Measurements from ENCODE around the gene FBXL22.

The FBXL22 gene

DNA sequence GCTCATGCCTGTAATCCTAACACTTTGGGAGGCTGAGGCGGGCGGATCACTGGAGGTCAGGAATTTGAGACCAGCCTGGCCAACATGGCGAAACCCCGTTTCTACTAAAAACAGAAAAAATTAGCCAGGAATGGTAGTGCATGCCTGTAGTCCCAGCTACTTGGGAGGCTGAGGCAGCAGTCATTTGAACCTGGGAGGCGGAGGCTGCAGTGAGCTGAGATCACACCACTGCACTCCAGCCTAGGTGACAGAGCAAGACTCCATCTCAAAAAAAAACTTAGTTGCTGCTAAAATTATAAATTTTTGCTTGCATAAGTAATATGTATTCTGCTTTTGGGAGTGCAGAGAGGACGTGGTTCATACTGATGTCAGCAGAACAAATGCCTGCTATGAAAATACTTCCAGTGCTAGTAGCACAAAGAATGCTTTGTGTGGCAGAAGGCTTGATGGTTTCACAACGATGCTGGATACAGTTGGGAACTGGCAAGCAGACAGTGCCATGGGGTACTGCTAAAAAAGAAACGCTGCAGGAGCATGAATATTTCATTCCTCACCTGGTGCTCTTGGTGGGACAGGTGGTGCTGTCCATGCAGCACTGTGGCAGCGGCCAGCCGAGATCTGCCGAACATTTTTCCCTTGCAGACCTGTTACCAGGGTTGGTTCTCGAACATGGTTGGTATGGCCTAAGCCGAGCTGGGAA is 31.1 kb downstream of the FBXL22 start:
- no peak overlapping the region for H3K14ac ChIP-seq (ENCODE audit: low read length in 2 of 2)
- peaks cover 26 to 78% of the 10 kb centered on the region in 2 experiments for H3K36me3 ChIP-seq (ENCODE audit: control insufficient read depth in 1 of 2, insufficient read depth in 2 of 2, low read depth in 1 of 2, low read length in 2 of 2)
- H3K27me3 ChIP-seq (ENCODE audit: control insufficient read depth in 1 of 2, insufficient read depth in 1 of 2, low read length in 2 of 2) = no peaks in the 10 kb centered on the region
- no peak overlapping the region for H2BK12ac ChIP-seq (ENCODE audit: low read length in 2 of 2)
- no peak overlapping the region for H3K23ac ChIP-seq (ENCODE audit: low read length in 2 of 2)
- H2BK5ac ChIP-seq (ENCODE audit: low read depth, low read length, poor library complexity, severe bottlenecking) = no peak overlapping the region
- H2AFZ ChIP-seq (ENCODE audit: low read depth, low read length) = no peak overlapping the region
- H3K9ac ChIP-seq (ENCODE audit: low read length) = no peak overlapping the region
- no peak overlapping the region for H3K4me3 ChIP-seq (ENCODE audit: insufficient read depth in 1 of 2, low read depth in 1 of 2, low read length in 2 of 2)
- no peak overlapping the region for H2BK15ac ChIP-seq (ENCODE audit: low read depth, poor library complexity, severe bottlenecking)
- no peak overlapping the region for H3K4me2 ChIP-seq (ENCODE audit: low read length, poor library complexity, severe bottlenecking)
- 95% methylated on average over 10 of the region's 13 CpGs for WGBS
- no peaks in the 10 kb centered on the region for H3K79me1 ChIP-seq (replicated peaks; ENCODE audit: low read length, poor library complexity, severe bottlenecking)
- H3K4ac ChIP-seq (ENCODE audit: low read depth in 1 of 2, low read length in 2 of 2) = no peak overlapping the region
- no peak overlapping the region for H2AK5ac ChIP-seq (ENCODE audit: low read length, severe bottlenecking)
- no peak overlapping the region for H3K18ac ChIP-seq (ENCODE audit: low read depth in 1 of 2, low read length in 2 of 2)
- no peaks in the 10 kb centered on the region for H3K4me1 ChIP-seq (ENCODE audit: control insufficient read depth, insufficient read depth, low read depth, low read length)
- no peaks in the 10 kb centered on the region for H3K9me3 ChIP-seq (ENCODE audit: control insufficient read depth, low read length)
- DNase-seq = no peak
- no peak overlapping the region for H4K91ac ChIP-seq (ENCODE audit: low read length)
- no peak overlapping the region for H2BK120ac ChIP-seq (ENCODE audit: low read depth, low read length)
- H4K8ac ChIP-seq (ENCODE audit: low read length) = no peak overlapping the region
- H3K27ac ChIP-seq (ENCODE audit: low read length, poor library complexity, severe bottlenecking) = no peak overlapping the region

DNA sequence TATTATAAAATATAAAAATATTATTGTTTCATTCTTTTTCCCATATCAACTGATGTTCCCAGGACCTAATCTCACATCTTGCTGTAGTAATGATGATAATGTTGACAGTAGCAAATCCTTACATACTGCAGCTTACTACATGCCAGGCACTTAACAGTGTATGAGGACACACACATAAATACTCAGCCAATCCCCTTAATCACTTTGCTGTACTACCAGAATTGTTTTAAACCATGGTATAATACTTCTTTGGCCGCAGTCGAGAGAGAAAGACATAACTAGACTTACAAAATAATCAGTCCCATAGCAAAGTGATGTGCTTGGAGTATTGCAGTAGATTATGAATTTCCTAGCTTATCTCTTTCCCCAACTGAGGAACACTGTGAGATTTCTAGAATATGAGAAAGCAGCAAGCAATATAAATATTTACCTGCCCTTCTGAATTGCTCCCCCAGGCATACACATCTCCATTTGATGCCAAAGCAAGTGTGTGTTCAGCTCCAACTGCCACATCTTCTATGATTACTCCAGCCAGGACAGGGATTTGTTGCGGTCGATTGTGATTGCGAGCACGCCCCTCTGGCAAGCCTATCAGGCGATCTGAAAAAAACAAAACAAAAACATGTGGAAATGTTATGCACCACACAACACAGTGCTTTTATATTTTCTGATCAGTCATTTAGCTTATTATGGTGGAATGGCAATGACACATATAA is 33.0 kb downstream of the FBXL22 start:
- H2BK15ac ChIP-seq (ENCODE audit: low read depth, poor library complexity, severe bottlenecking) = no peak overlapping the region
- no peak overlapping the region for H4K91ac ChIP-seq (ENCODE audit: low read length)
- H3K9me3 ChIP-seq (ENCODE audit: control insufficient read depth, low read length) = no peaks in the 10 kb centered on the region
- no peak overlapping the region for H3K23ac ChIP-seq (ENCODE audit: low read length in 2 of 2)
- no peaks in the 10 kb centered on the region for H3K4me1 ChIP-seq (ENCODE audit: control insufficient read depth, insufficient read depth, low read depth, low read length)
- H2AFZ ChIP-seq (ENCODE audit: low read depth, low read length) = no peak overlapping the region
- H3K27ac ChIP-seq (ENCODE audit: low read length, poor library complexity, severe bottlenecking) = no peak overlapping the region
- no peak overlapping the region for H2BK120ac ChIP-seq (ENCODE audit: low read depth, low read length)
- no peak overlapping the region for H4K8ac ChIP-seq (ENCODE audit: low read length)
- no peak overlapping the region for H2BK12ac ChIP-seq (ENCODE audit: low read length in 2 of 2)
- H2AK5ac ChIP-seq (ENCODE audit: low read length, severe bottlenecking) = no peak overlapping the region
- H2BK5ac ChIP-seq (ENCODE audit: low read depth, low read length, poor library complexity, severe bottlenecking) = no peak overlapping the region
- 97% methylated on average over 4 of the region's 7 CpGs for WGBS
- H3K36me3 ChIP-seq (ENCODE audit: control insufficient read depth in 1 of 2, insufficient read depth in 2 of 2, low read depth in 1 of 2, low read length in 2 of 2) = peaks cover 23 to 76% of the 10 kb centered on the region in 2 experiments
- H3K4me2 ChIP-seq (ENCODE audit: low read length, poor library complexity, severe bottlenecking) = no peak overlapping the region
- H3K9ac ChIP-seq (ENCODE audit: low read length) = peak overlapping the region; percentile 36
- peak; percentile 22 for DNase-seq
- no peaks in the 10 kb centered on the region for H3K79me1 ChIP-seq (replicated peaks; ENCODE audit: low read length, poor library complexity, severe bottlenecking)
- H3K4me3 ChIP-seq (ENCODE audit: insufficient read depth in 1 of 2, low read depth in 1 of 2, low read length in 2 of 2) = no peak overlapping the region
- no peak overlapping the region for H3K18ac ChIP-seq (ENCODE audit: low read depth in 1 of 2, low read length in 2 of 2)
- no peak overlapping the region for H3K14ac ChIP-seq (ENCODE audit: low read length in 2 of 2)
- no peak overlapping the region for H3K4ac ChIP-seq (ENCODE audit: low read depth in 1 of 2, low read length in 2 of 2)
- no peaks in the 10 kb centered on the region for H3K27me3 ChIP-seq (ENCODE audit: control insufficient read depth in 1 of 2, insufficient read depth in 1 of 2, low read length in 2 of 2)

DNA sequence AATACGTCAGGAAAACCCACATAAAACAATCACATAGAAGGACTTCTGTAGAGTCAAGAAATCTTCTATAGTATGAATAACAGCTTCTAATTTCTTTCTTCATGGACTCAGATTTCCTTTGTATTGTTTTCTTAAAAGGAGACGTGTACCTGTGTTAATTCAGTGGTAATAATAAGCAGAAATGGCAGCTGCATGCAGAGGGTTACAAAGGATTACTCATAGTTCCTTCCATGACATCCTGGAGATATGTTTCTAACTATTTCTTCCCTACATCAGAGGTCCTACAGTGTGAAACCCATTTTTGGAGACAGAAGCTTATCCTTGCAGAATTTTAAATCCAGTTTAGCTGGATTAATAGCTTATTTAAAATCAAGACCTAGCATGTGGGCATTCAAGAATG is 36.1 kb downstream of the FBXL22 start:
- no peak overlapping the region for H3K23ac ChIP-seq (ENCODE audit: low read length in 2 of 2)

DNA sequence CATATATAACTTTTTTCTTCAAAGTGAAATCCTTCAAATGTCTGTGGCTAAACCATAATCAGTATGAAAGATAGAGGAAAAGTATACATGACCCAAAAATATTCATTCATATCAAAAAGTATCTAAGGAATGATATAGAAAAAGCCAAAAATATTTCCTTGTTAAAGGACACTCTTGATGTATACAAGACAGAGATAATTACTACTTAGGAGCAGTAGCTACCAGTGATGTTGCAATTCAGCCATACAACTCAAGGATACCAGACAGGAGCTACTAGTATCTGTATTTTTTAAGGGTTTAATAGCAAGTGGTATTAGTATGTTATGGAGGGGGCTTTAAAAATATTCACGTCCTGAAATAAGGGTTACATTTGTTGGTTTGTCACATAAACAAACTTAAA is 37.0 kb downstream of the FBXL22 start:
- Histone ChIP-seq H3K79me1 (replicated peaks; ENCODE audit: low read length, poor library complexity, severe bottlenecking) (no peaks in the 10 kb centered on the region), H3K4me2 (ENCODE audit: low read length, poor library complexity, severe bottlenecking) (no peak overlapping the region)
- no CpG with 5 or more reads among the region's 1 CpG for WGBS

More for the DNA sequence above, 36.1 kb downstream of the FBXL22 start:
- Histone ChIP-seq H3K27ac (ENCODE audit: low read length, poor library complexity, severe bottlenecking) (no peak overlapping the region), H3K4ac (ENCODE audit: low read depth in 1 of 2, low read length in 2 of 2) (no peak overlapping the region), H3K4me2 (ENCODE audit: low read length, poor library complexity, severe bottlenecking) (no peak overlapping the region), H3K9ac (ENCODE audit: low read length) (no peak overlapping the region), H2BK12ac (ENCODE audit: low read length in 2 of 2) (no peak overlapping the region), H2BK5ac (ENCODE audit: low read depth, low read length, poor library complexity, severe bottlenecking) (no peak overlapping the region), H2AK5ac (ENCODE audit: low read length, severe bottlenecking) (no peak overlapping the region), H2BK15ac (ENCODE audit: low read depth, poor library complexity, severe bottlenecking) (no peak overlapping the region), H3K4me3 (ENCODE audit: insufficient read depth in 1 of 2, low read depth in 1 of 2, low read length in 2 of 2) (no peak overlapping the region), H2BK120ac (ENCODE audit: low read depth, low read length) (no peak overlapping the region), H2AFZ (ENCODE audit: low read depth, low read length) (no peak overlapping the region), H4K91ac (ENCODE audit: low read length) (no peak overlapping the region), H3K27me3 (ENCODE audit: control insufficient read depth in 1 of 2, insufficient read depth in 1 of 2, low read length in 2 of 2) (no peaks in the 10 kb centered on the region), H4K8ac (ENCODE audit: low read length) (no peak overlapping the region), H3K18ac (ENCODE audit: low read depth in 1 of 2, low read length in 2 of 2) (no peak overlapping the region), H3K36me3 (ENCODE audit: control insufficient read depth in 1 of 2, insufficient read depth in 2 of 2, low read depth in 1 of 2, low read length in 2 of 2) (peaks cover 15 to 77% of the 10 kb centered on the region in 2 experiments), H3K9me3 (ENCODE audit: control insufficient read depth, low read length) (no peaks in the 10 kb centered on the region), H3K14ac (ENCODE audit: low read length in 2 of 2) (no peak overlapping the region), H3K79me1 (replicated peaks; ENCODE audit: low read length, poor library complexity, severe bottlenecking) (no peaks in the 10 kb centered on the region), H3K4me1 (ENCODE audit: control insufficient read depth, insufficient read depth, low read depth, low read length) (no peaks in the 10 kb centered on the region)
- no CpG with 5 or more reads among the region's 2 CpGs for WGBS
- no peak for DNase-seq

More for the DNA sequence above, 37.0 kb downstream of the FBXL22 start:
- Histone ChIP-seq H3K4me1 (ENCODE audit: control insufficient read depth, insufficient read depth, low read depth, low read length) (no peaks in the 10 kb centered on the region), H2BK5ac (ENCODE audit: low read depth, low read length, poor library complexity, severe bottlenecking) (no peak overlapping the region), H2BK12ac (ENCODE audit: low read length in 2 of 2) (no peak overlapping the region), H3K9ac (ENCODE audit: low read length) (no peak overlapping the region), H3K9me3 (ENCODE audit: control insufficient read depth, low read length) (no peaks in the 10 kb centered on the region), H3K36me3 (ENCODE audit: control insufficient read depth in 1 of 2, insufficient read depth in 2 of 2, low read depth in 1 of 2, low read length in 2 of 2) (peaks cover 12 to 82% of the 10 kb centered on the region in 2 experiments), H3K27ac (ENCODE audit: low read length, poor library complexity, severe bottlenecking) (no peak overlapping the region), H2BK15ac (ENCODE audit: low read depth, poor library complexity, severe bottlenecking) (no peak overlapping the region), H2AFZ (ENCODE audit: low read depth, low read length) (no peak overlapping the region), H2AK5ac (ENCODE audit: low read length, severe bottlenecking) (no peak overlapping the region), H4K8ac (ENCODE audit: low read length) (no peak overlapping the region), H3K23ac (ENCODE audit: low read length in 2 of 2) (no peak overlapping the region), H3K4me3 (ENCODE audit: insufficient read depth in 1 of 2, low read depth in 1 of 2, low read length in 2 of 2) (no peak overlapping the region), H3K27me3 (ENCODE audit: control insufficient read depth in 1 of 2, insufficient read depth in 1 of 2, low read length in 2 of 2) (no peaks in the 10 kb centered on the region), H3K18ac (ENCODE audit: low read depth in 1 of 2, low read length in 2 of 2) (no peak overlapping the region), H2BK120ac (ENCODE audit: low read depth, low read length) (no peak overlapping the region), H3K14ac (ENCODE audit: low read length in 2 of 2) (no peak overlapping the region), H3K4ac (ENCODE audit: low read depth in 1 of 2, low read length in 2 of 2) (no peak overlapping the region), H4K91ac (ENCODE audit: low read length) (no peak overlapping the region)
- DNase-seq = no peak

Data from mesenchymal stem cell (in vitro differentiated cells and primary cell).